Measurements from ENCODE around the gene LDLRAD4.

The LDLRAD4 gene

GRCh38 chr18:13422541-13423147 is 204.1 kb downstream of the LDLRAD4 start:
- no peak for DNase-seq (ENCODE audit: low read depth in 1 of 2, low spot score in 1 of 2)

DNA sequence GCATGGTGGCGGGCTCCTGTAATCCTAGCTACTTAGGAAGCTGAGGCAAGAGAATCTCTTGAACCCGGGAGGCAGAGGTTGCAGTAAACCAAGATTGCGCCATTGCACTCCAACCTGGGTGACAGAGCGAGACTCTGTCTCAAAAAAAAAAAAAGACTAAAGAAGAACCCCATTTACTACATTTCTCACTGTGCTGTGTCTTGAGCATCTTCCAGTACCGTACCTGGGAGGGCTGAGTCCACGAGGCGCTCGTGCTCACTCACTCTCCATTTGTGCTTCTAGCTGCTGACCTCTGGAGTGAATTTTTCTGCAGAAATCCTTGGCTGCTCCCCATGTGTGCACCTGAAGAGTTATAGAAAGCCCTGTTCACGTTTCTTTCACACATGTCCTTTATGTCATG is 204.8 kb downstream of the LDLRAD4 start:
- no peak for DNase-seq (ENCODE audit: low read depth in 1 of 2, low spot score in 1 of 2)

- no peak for DNase-seq (ENCODE audit: low read depth in 1 of 2, low spot score in 1 of 2)
Measured at GRCh38 chr18:13424363-13424762, 205.8 kb downstream of the LDLRAD4 start.

- DNase-seq (ENCODE audit: low read depth in 1 of 2, low spot score in 1 of 2), result no peak
Measured at GRCh38 chr18:13425357-13426091, 207.0 kb downstream of the LDLRAD4 start.

- no peak for DNase-seq (ENCODE audit: low read depth in 1 of 2, low spot score in 1 of 2)
Measured at GRCh38 chr18:13427354-13427753, 208.8 kb downstream of the LDLRAD4 start.

GRCh38 chr18:13428319-13428718 is 209.8 kb downstream of the LDLRAD4 start:
- DNase-seq (ENCODE audit: low read depth in 1 of 2, low spot score in 1 of 2), result no peak

- no peak for DNase-seq (ENCODE audit: low read depth in 1 of 2, low spot score in 1 of 2)
Measured at GRCh38 chr18:13429016-13429415, 210.5 kb downstream of the LDLRAD4 start.

- DNase-seq (ENCODE audit: low read depth in 1 of 2, low spot score in 1 of 2), result no peak
Measured at GRCh38 chr18:13429884-13430510, 211.4 kb downstream of the LDLRAD4 start.

DNA sequence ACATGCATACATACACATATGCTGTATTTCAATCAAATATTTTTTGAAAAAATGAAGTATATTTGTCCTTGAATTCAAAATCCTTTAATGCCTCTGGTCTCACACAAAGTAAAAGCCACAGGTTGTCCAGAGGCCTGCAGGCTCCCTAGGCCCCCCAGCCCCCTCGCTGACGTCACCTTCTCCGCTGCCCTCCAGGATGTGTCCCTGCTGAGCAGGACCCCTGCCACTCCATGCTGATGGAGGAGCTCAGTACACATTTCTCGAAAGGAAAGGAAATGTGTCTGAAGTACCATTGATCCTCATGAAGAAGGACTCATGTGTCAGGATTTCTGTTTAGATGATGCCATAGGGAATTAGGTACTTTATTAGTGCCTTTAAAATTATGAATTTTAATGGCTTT is 212.1 kb downstream of the LDLRAD4 start:
- no peak for DNase-seq (ENCODE audit: low read depth in 1 of 2, low spot score in 1 of 2)

GRCh38 chr18:13431886-13432285 is 213.3 kb downstream of the LDLRAD4 start:
- no peak for DNase-seq (ENCODE audit: low read depth in 1 of 2, low spot score in 1 of 2)

DNA sequence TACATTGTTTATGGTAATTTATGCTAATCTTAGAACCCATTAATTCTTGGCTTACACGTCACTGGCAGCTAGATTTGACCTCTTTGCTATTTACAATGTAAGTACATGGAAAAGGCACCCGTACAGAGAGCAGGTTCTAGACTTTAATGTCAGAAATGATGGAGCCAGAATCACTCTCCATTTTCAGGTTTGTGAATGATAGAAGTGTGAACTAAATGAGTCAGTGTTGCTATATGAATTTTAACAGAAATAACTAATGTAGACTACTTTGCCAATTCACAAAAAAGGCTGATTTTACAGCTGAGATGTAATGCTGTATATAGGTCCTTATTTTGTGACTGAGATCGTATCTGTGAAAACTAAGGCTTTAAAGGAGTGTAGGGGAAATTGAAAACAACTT is 214.6 kb downstream of the LDLRAD4 start:
- DNase-seq (ENCODE audit: low read depth in 1 of 2, low spot score in 1 of 2), result no peak

DNA sequence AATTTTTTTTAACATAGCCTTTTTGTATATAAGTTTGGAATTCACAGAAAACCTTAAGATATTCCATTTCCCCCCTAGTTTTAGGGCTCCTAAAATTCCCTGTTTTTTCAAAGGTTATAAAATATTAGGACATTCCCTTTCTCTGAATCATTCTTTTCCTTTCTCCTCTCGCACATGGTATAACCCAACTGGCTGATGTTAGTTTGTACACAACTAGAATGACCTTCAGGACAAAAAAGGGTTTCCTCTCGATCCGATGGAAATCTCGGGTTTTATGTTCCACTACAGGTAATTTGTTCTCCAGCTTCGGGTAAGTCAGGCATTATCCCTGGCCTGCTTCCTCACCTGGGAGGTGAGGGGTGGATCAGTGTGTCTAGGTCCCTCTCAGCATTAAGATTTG is 215.1 kb downstream of the LDLRAD4 start:
- DNase-seq (ENCODE audit: low read depth in 1 of 2, low spot score in 1 of 2), result no peak

GRCh38 chr18:13434854-13435253 is 216.3 kb downstream of the LDLRAD4 start:
- no peak for DNase-seq (ENCODE audit: low read depth in 1 of 2, low spot score in 1 of 2)

GRCh38 chr18:13435586-13436333 is 217.2 kb downstream of the LDLRAD4 start:
- no peak for DNase-seq (ENCODE audit: low read depth in 1 of 2, low spot score in 1 of 2)

GRCh38 chr18:13436576-13436975 is 218.0 kb downstream of the LDLRAD4 start:
- peak in 1 of 2 donors; percentile 15 for DNase-seq (ENCODE audit: low read depth in 1 of 2, low spot score in 1 of 2)

GRCh38 chr18:13437034-13437433 is 218.5 kb downstream of the LDLRAD4 start:
- DNase-seq (ENCODE audit: low read depth in 1 of 2, low spot score in 1 of 2), result no peak

DNA sequence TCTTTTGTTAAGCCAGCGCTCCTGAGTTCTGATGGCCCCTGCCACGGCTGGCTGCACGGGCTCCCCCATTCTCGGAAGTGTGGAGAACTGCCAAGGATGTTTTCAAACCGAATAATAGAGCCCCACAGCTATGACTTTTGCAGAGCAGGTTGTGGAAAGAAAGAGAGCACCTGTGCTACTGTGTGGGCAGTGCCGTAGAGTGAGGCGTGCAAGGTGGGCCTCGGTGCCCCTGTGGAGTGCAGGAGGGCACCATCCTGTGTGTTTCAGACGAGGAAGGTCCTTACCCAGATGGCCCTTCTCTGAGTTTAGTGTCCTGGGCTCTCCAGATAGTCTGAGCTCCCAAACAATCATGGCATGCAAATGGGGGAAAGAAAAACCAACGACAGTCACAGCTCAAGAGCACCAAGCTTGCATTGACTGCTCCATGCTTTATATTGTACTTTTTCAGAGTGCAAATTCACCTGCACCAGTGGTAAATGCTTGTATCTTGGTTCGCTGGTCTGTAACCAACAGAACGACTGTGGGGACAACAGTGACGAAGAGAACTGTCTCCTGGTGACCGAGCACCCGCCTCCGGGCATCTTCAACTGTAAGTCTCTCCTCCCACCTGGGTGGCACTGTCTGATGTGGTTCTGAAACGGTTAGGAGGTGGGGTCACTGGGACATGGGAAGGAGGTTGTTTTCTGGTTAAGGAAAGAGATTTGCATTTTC is 219.4 kb downstream of the LDLRAD4 start:
- DNase-seq (ENCODE audit: low read depth in 1 of 2, low spot score in 1 of 2), result peak; percentile 25 to 31

GRCh38 chr18:13438507-13439056 is 220.0 kb downstream of the LDLRAD4 start:
- no peak for DNase-seq (ENCODE audit: low read depth in 1 of 2, low spot score in 1 of 2)

DNA sequence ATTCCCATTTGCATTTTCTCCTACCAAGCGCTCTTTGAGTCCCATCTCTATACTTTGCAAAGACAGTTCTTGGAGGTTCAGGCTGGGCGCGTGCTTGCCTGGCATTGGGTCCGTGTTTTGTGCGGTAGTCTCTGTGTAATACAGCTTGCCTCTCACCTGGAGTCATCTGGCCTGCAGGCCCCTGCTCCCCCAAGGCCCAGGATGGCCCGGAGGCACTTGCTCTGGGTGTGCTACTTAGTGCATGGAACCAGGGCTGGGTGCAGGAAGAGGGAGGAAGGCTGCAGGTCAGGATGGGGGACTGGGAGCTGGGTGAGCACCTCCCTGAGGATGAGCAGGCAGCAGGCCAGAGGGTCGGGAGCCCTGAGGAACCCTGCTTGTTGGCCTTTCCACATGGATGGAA is 220.9 kb downstream of the LDLRAD4 start:
- DNase-seq (ENCODE audit: low read depth in 1 of 2, low spot score in 1 of 2), result no peak

DNA sequence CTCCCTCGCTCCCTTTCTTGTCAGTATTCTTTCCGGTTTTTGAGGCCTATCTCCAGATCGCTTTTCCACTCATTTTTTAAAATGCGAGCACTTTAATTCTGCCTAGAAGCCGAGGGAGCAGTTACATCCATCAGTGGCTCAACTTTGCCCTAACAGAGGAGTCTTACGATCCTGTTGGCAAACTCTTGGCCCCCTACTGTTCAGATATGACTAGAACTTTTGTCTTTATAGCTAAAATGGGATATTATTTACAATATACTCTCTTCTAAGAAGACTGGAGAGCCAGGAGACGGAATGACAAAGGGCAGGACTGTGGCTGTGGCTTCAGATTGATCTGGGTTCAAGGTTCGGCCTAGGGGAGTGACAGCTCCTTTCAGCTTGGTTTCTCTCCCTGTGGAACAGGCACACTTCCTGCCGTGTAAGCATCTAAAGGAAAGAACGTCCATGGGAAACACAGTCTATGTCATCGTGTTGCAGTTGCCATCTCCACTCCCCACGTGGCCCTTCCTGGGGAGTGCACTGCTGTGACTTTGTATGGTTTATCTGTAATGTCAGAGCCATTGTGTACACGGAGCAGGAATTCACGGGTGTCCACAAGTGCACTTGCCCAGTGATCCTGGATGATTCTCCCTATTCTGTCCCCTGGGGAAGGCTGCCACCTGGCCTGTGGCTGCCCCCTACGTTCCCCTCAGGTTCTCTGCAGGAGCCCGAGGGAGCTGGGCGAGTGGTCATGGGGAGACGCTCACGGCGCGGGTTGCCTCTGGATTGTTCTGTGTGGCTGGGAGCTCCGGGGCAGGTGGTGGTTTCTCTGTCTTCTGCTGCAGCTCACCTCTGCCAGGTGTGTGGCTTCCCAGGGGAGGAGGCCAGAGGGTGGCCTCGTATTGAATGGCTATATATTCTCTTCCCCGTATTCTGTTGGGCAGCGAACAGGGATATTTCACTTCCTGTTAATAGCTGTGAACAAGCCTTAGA is 222.0 kb downstream of the LDLRAD4 start:
- no peak for DNase-seq (ENCODE audit: low read depth in 1 of 2, low spot score in 1 of 2)
